Neuron (in vitro differentiated cells): Measurements from ENCODE around the gene PLIN5.

Source experiments
- H2AFZ ChIP-seq: one replicate; pipeline ENCODE4 v1.6.1; 2013; ENCODE audit warnings: low read depth, mild to moderate bottlenecking, inconsistent platforms, low read length, moderate library complexity
- H3K27me3 ChIP-seq: one replicate; pipeline ENCODE4 v1.6.1; 2013; ENCODE audit warnings: low read length; ENCODE audit not compliant: insufficient read depth
- H3K36me3 ChIP-seq: one replicate; pipeline ENCODE4 v1.6.1; 2013; ENCODE audit warnings: low read length; ENCODE audit not compliant: insufficient read depth
- H3K4me1 ChIP-seq: one replicate; pipeline ENCODE4 v1.6.1; 2013; ENCODE audit warnings: low read length; ENCODE audit not compliant: insufficient read depth
- H3K4me3 ChIP-seq: 2 replicates; pipeline ENCODE4 v1.5.1; 2013; ENCODE audit warnings: mild to moderate bottlenecking, low read length, moderate library complexity
- H3K9me3 ChIP-seq: one replicate; pipeline ENCODE4 v1.6.1; 2013; ENCODE audit warnings: low read length

Gene PLIN5

DNA sequence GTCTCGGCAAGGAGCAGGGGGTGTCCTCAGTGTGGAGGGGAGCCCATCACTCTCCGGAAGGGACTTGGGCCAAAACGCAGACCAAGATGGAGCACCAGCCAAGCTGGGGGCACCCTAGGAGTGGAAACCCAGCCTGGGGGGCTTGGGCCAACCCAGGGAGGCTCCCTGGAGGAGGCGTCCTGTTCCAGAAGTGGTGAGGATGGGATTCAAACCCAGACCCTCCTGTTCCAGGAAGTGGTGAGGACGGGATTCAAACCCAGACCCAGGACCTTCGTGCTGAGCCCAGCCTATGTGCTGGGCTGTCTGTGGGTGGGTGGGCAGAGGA, 15.9 kb downstream of the PLIN5 start:
- Histone ChIP-seq H2AFZ (no peak overlapping the region), H3K4me3 (no peak overlapping the region)

DNA sequence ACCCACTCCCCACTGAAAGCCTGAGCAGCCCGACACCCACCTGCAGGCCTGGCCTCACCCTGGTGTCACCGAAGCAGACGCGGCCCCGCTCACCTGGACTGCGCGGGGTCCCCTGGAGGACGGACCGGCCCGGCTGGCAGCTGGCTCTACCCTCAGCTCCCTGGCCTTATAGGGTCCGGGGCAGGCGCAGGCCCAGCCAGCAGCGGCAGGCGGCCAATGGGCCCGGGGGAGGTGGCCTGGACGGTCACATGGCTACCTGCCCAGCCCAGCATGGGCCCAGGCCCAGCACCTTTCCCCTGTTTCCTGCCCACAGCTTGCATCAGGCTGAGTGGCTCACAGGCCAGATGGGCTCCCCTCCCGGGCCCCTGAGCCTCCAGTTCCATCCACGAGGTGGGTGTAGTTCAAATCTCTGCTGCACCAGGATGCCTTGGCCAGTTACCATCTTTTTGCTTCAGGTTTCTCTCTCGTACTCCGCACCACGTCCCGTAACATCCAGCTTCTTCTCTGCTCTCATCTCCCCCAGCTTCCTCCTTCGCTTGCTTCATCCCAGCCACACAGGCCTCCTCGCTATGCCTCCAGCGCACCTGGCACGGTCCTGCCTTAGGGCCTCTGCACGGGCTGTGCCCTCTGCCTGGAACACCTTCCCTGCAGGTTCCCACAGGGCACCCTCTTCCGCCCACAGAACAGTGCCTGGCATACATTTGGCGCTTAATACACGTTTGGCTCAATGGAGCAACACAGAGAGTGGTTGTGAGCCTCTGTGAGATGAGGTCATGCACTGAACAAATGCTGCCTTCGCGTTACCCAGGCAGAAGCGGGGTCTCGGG, 16.5 kb downstream of the PLIN5 start, which contains the start of gene PLIN4:
TSS of gene PLIN4 (minus strand) at position 142 of the 827 bp plus-strand sequence. CDS start 214 bp downstream, outside the sequence.
- Histone ChIP-seq H3K4me3 (no peak within 1 kb of the TSS), H3K36me3 (no peaks in the 10 kb centered on the region), H3K9me3 (no peaks in the 10 kb centered on the region), H3K4me1 (no peaks in the 10 kb centered on the region), H3K27me3 (no peaks in the 10 kb centered on the region), H2AFZ (no peak within 1 kb of the TSS)

More for the DNA sequence above, 15.9 kb downstream of the PLIN5 start:
- no peaks in the 10 kb centered on the region for H3K4me1 ChIP-seq
- H3K9me3 ChIP-seq, result no peaks in the 10 kb centered on the region
- no peaks in the 10 kb centered on the region for H3K36me3 ChIP-seq
- H3K27me3 ChIP-seq, result no peaks in the 10 kb centered on the region

DNA sequence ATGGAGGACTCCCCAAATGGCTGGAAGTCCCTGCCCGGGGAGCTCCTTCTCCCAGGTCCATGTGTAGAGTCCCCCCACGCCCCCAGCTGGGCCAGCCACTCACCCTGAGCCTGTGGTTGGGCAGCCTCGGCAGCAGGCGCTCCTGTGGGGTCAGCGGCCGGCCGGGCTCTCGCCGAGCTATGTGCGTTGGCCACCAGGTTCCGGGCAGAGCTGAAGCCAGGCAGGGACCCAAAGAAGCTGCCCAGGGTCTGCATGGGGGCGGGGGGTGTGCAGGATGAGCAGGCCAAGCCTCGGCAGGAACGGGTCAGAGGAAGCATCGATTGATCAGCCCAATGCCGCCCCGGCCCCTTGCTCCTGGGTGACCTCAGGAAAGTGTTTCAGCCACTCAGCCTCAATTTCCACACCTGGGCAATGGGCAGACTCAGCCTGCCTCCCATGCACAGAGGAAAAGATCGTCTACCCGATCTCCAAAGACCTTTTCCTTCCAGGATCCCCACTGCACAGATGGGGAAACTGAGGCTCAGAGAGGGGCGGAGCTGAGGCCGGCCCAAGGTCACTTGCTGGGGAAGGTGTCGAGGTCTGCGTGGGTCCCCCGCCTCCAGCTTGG, 17.5 kb downstream of the PLIN5 start:
- H2AFZ ChIP-seq, result no peak overlapping the region
- H3K9me3 ChIP-seq, result no peaks in the 10 kb centered on the region
- H3K27me3 ChIP-seq, result no peaks in the 10 kb centered on the region
- no peak overlapping the region for H3K4me3 ChIP-seq
- H3K36me3 ChIP-seq, result no peaks in the 10 kb centered on the region
- no peaks in the 10 kb centered on the region for H3K4me1 ChIP-seq

- Histone ChIP-seq H3K27me3 (no peaks in the 10 kb centered on the region), H3K9me3 (no peaks in the 10 kb centered on the region), H3K4me1 (no peaks in the 10 kb centered on the region), H3K4me3 (no peak overlapping the region), H3K36me3 (no peaks in the 10 kb centered on the region), H2AFZ (no peak overlapping the region)
Measured at GRCh38 chr19:4516939-4517300, 18.1 kb downstream of the PLIN5 start.

GRCh38 chr19:4516199-4516938, 18.7 kb downstream of the PLIN5 start:
- no peak overlapping the region for H2AFZ ChIP-seq
- no peaks in the 10 kb centered on the region for H3K27me3 ChIP-seq
- no peaks in the 10 kb centered on the region for H3K36me3 ChIP-seq
- no peak overlapping the region for H3K4me3 ChIP-seq
- H3K4me1 ChIP-seq, result no peaks in the 10 kb centered on the region
- no peaks in the 10 kb centered on the region for H3K9me3 ChIP-seq

- Histone ChIP-seq H3K9me3 (no peaks in the 10 kb centered on the region), H3K36me3 (no peaks in the 10 kb centered on the region), H2AFZ (no peak overlapping the region), H3K4me3 (no peak overlapping the region), H3K4me1 (no peaks in the 10 kb centered on the region), H3K27me3 (no peaks in the 10 kb centered on the region)
Measured at GRCh38 chr19:4515732-4516131, 19.3 kb downstream of the PLIN5 start.

DNA sequence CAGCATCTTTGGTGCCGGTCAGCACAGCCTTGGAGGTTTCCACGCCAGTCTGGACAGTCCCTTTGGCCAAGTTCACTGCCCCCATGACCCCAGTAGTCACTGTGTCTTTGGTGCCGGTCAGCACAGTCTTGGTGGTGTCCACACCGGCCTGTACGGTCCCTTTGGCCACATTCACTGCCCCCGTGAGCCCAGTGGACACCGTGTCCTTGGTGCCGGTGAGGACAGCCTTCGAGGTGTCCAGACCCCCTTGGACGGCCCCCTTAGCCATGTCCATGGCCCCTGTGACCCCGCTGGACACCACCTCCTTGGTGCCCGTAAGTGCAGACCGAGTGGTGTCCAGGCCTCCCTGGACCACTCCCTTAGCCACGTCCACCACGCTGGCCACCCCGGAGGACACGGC, 21.8 kb downstream of the PLIN5 start:
- H3K27me3 ChIP-seq, result no peaks in the 10 kb centered on the region
- H3K9me3 ChIP-seq, result no peaks in the 10 kb centered on the region
- H3K4me3 ChIP-seq, result no peak overlapping the region
- no peak overlapping the region for H2AFZ ChIP-seq
- no peaks in the 10 kb centered on the region for H3K36me3 ChIP-seq
- no peaks in the 10 kb centered on the region for H3K4me1 ChIP-seq

DNA sequence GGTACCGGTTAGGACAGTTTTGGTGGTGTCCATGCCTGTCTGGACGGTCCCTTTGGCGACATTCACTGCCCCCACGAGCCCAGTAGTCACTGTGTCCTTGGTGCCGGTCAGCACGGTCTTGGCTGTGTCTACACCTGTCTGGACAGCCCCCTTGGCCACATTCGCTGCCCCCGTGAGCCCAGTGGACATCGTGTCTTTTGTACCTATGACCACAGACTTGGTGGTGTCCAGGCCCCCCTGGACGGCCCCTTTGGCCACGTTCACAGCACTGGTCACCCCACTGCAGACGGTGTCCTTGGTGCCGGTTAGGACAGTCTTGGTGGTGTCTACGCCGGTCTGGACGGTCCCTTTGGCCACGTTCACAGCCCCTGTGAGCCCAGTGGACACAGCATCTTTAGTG, 23.0 kb downstream of the PLIN5 start:
- Histone ChIP-seq H3K9me3 (no peaks in the 10 kb centered on the region), H3K4me3 (no peak overlapping the region), H3K4me1 (no peaks in the 10 kb centered on the region), H3K27me3 (no peaks in the 10 kb centered on the region), H3K36me3 (no peaks in the 10 kb centered on the region), H2AFZ (no peak overlapping the region)

GRCh38 chr19:4511300-4512054, 23.5 kb downstream of the PLIN5 start:
- Histone ChIP-seq H3K4me3 (no peak overlapping the region), H3K27me3 (no peaks in the 10 kb centered on the region), H3K9me3 (no peaks in the 10 kb centered on the region), H3K36me3 (peaks cover 3% of the 10 kb centered on the region), H3K4me1 (no peaks in the 10 kb centered on the region), H2AFZ (no peak overlapping the region)

DNA sequence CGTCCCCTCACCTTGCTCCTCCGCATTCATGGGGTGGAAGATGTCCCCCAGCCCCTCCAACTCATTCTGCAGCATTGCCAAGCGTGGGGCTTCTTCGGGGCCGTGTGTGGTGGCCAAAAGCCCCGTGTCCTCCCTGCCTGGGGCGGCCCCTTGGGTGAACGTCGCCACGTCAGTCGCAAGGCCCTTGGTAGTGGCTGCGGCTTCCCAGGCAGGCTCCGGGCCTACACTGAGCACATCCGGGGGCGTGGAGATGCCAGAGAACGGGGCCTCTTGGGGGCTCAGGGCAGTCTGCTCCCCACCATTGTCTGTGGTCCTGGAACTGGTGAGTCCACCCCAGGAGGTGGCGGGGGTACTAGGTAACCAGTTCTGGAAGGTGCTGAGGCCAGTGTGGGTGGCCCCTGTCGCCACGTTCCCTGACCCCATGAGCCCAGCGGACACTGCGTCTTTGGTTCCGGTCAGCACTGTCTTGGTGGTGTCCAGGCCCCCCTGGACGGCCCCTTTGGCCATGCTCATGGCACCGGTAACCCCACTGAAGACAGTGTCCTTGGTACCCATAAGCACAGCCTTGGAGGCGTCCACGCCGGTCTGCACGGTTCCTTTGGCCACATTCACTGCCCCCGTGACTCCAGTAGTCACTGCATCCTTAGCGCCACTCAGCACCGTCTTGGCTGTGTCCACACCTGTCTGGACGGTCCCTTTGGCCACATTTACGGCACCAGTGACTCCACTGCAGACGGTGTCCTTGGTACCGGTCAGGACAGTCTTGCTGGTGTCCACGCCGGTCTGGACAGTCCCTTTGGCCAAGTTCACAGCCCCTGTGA, 24.4 kb downstream of the PLIN5 start:
- H3K36me3 ChIP-seq, result peaks cover 3% of the 10 kb centered on the region
- no peak overlapping the region for H3K4me3 ChIP-seq
- H2AFZ ChIP-seq, result no peak overlapping the region
- no peaks in the 10 kb centered on the region for H3K9me3 ChIP-seq
- H3K27me3 ChIP-seq, result no peaks in the 10 kb centered on the region
- no peaks in the 10 kb centered on the region for H3K4me1 ChIP-seq

- H3K36me3 ChIP-seq, result peaks cover 7% of the 10 kb centered on the region
- no peak overlapping the region for H2AFZ ChIP-seq
- H3K9me3 ChIP-seq, result no peaks in the 10 kb centered on the region
- no peak overlapping the region for H3K4me3 ChIP-seq
- peaks cover 4% of the 10 kb centered on the region for H3K4me1 ChIP-seq
- H3K27me3 ChIP-seq, result no peaks in the 10 kb centered on the region
Measured at GRCh38 chr19:4508698-4509097, 26.3 kb downstream of the PLIN5 start.

DNA sequence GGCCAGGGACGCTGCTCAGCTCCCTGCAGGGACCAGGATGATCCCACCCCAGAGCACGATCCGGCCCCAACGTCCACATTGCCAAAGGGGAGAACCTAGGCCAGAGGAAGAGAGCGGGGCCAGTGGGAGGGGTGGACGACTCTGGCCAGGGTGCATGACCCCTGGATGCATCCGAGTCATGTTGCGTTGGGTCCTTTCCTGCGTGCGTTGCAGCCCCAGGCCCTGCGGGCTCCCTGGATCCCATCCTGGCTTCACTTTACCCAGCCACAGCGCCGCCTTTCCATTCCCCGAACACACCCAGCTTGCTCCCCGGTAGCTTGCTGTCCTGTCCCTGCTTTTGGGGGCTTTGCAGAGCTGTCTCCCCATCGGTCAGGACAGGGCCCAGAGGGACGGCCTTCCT, 27.2 kb downstream of the PLIN5 start:
- peaks cover 7% of the 10 kb centered on the region for H3K4me1 ChIP-seq
- no peak overlapping the region for H2AFZ ChIP-seq
- peaks cover 10% of the 10 kb centered on the region for H3K36me3 ChIP-seq
- H3K9me3 ChIP-seq, result no peaks in the 10 kb centered on the region
- no peak overlapping the region for H3K4me3 ChIP-seq
- no peaks in the 10 kb centered on the region for H3K27me3 ChIP-seq
